ENCODE results near the gene TAL2.

- TF ChIP-seq CTCF (IDR thresholded peaks at IDR 0.05) (no peak), FOSL2 (IDR thresholded peaks at IDR 0.05; ENCODE audit: borderline replicate concordance, low read depth) (no peak), YY1 (IDR thresholded peaks at IDR 0.05; ENCODE audit: low read depth) (no peak), RCOR1 (IDR thresholded peaks at IDR 0.05; ENCODE audit: low read length) (no peak), TAF1 (IDR thresholded peaks at IDR 0.05; ENCODE audit: borderline replicate concordance, low read depth, low read length) (no peak), SMC3 (IDR thresholded peaks at IDR 0.05; ENCODE audit: low read depth, low read length) (no peak), EP300 (IDR thresholded peaks at IDR 0.05; ENCODE audit: borderline replicate concordance in 1 of 2, low read depth in 1 of 2, low read length in 1 of 2) (no peak), POLR2AphosphoS5 (IDR thresholded peaks at IDR 0.05; ENCODE audit: low read depth, low read length) (no peak), MXI1 (IDR thresholded peaks at IDR 0.05; ENCODE audit: low read depth, low read length) (no peak), NRF1 (IDR thresholded peaks at IDR 0.05; ENCODE audit: low read depth, low read length) (no peak), MEF2A (IDR thresholded peaks at IDR 0.05; ENCODE audit: borderline replicate concordance, low read depth) (no peak), RAD21 (IDR thresholded peaks at IDR 0.05; ENCODE audit: low read length) (no peak), USF1 (IDR thresholded peaks at IDR 0.05; ENCODE audit: borderline replicate concordance, low read depth) (no peak)
Measured at GRCh38 chr9:105632807-105633206, 29.4 kb upstream of the TAL2 start.
